ENCODE data around the gene PCBP4.

GRCh38 chr3:51950899-51951298 is 16.4 kb downstream of the PCBP4 start:
- TF ChIP-seq CTCF (conservative IDR thresholded peaks at IDR 0.05) (no peak), EZH2 (IDR thresholded peaks at IDR 0.05; ENCODE audit: low read depth) (no peak)

Measured in PC-9 (cell line).